Vagina (tissue), 2 donors: ENCODE measurements around the gene B9D1.

Source experiments
- POLR2A ChIP-seq, 2 donors: fragments of 450-650 bp; IDR thresholded peaks; one replicate each; pipeline ENCODE4 v1.6.1; 2017; ENCODE audit warnings: antibody characterized with exemption in 2 of 2, mild to moderate bottlenecking in 2 of 2, moderate library complexity in 2 of 2
- POLR2AphosphoS5 ChIP-seq, 2 donors: sonication (generic); formaldehyde crosslinking; IDR thresholded peaks; one replicate each; pipeline ENCODE4 v1.9.0; 2017; ENCODE audit warnings: antibody characterized with exemption in 2 of 2, mild to moderate bottlenecking in 2 of 2, low read depth in 1 of 2; ENCODE audit not compliant: insufficient read depth in 1 of 2
- TF ChIP-seq, protein P1 (sequence below), 3 experiments: fragments of 450-650 bp in 2 of 3; fragments of 200-600 bp in 1 of 3; sonication (generic) in 1 of 3; IDR thresholded peaks; one replicate each; pipeline ENCODE4 v1.5.1; 2017 to 2019; ENCODE audit warnings: antibody characterized with exemption in 3 of 3, mild to moderate bottlenecking in 2 of 3, moderate library complexity in 2 of 3

GRCh38 chr17:19345486-19346350, 16.8 kb downstream of the B9D1 start:
- no peak for TF ChIP-seq POLR2A (IDR thresholded peaks at IDR 0.05)
- TF ChIP-seq, protein P1, sequence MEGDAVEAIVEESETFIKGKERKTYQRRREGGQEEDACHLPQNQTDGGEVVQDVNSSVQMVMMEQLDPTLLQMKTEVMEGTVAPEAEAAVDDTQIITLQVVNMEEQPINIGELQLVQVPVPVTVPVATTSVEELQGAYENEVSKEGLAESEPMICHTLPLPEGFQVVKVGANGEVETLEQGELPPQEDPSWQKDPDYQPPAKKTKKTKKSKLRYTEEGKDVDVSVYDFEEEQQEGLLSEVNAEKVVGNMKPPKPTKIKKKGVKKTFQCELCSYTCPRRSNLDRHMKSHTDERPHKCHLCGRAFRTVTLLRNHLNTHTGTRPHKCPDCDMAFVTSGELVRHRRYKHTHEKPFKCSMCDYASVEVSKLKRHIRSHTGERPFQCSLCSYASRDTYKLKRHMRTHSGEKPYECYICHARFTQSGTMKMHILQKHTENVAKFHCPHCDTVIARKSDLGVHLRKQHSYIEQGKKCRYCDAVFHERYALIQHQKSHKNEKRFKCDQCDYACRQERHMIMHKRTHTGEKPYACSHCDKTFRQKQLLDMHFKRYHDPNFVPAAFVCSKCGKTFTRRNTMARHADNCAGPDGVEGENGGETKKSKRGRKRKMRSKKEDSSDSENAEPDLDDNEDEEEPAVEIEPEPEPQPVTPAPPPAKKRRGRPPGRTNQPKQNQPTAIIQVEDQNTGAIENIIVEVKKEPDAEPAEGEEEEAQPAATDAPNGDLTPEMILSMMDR (IDR thresholded peaks at IDR 0.05): no peak
- TF ChIP-seq POLR2AphosphoS5 (IDR thresholded peaks at IDR 0.05; ENCODE audit: insufficient read depth in 1 of 2, low read depth in 1 of 2): no peak
